ENCODE data around the gene CDH23. TPM values are rescaled to one million over a fixed set of nuclear protein-coding genes. Genes with fewer than 3 reads are reported as not detected.

The CDH23 gene
- total RNA-seq, 1 experiment from 2014 or later: 2.9 TPM

- DNase-seq (ENCODE audit: low spot score) (no peak), ATAC-seq (no peak)
- peaks cover 2% of the 10 kb centered on the region; the same call in 1 of the 2 replicates for H3K36me3 Mint-ChIP-seq
- H3K9me3 Mint-ChIP-seq: no peaks in the 10 kb centered on the region
- TF ChIP-seq KAT7 (CRISPR knock-in tag; IDR thresholded peaks at IDR 0.05; ENCODE audit: borderline replicate concordance) (no peak), ETV6 (CRISPR knock-in tag; IDR thresholded peaks at IDR 0.05) (no peak), PRRX2 (CRISPR knock-in tag; IDR thresholded peaks at IDR 0.05) (no peak), NFYB (CRISPR knock-in tag; conservative IDR thresholded peaks at IDR 0.05; ENCODE audit: low read depth) (no peak), JAZF1 (CRISPR knock-in tag; IDR thresholded peaks at IDR 0.05) (no peak), ATF2 (CRISPR knock-in tag; IDR thresholded peaks at IDR 0.05; ENCODE audit: borderline replicate concordance, low read depth) (no peak), SMAD4 (CRISPR knock-in tag; IDR thresholded peaks at IDR 0.05) (no peak)
- CTCF ChIA-PET: no interaction called here
- peaks cover 54% of the 10 kb centered on the region for H3K4me1 Mint-ChIP-seq
- POLR2A ChIA-PET: no interaction called here
- no peak overlapping the region for H3K27ac Mint-ChIP-seq
- H3K27me3 Mint-ChIP-seq (ENCODE audit: low read depth): no peaks in the 10 kb centered on the region
- H3K4me3 Mint-ChIP-seq: no peak overlapping the region
These were observed 450.7 kb downstream of the CDH23 start for GRCh38 chr10:71847418-71847817.

GRCh38 chr10:71848325-71849275, 451.9 kb downstream of the CDH23 start:
- no peaks in the 10 kb centered on the region for H3K9me3 Mint-ChIP-seq
- no peaks in the 10 kb centered on the region for H3K27me3 Mint-ChIP-seq (ENCODE audit: low read depth)
- peaks cover 45% of the 10 kb centered on the region for H3K4me1 Mint-ChIP-seq
- H3K36me3 Mint-ChIP-seq: peaks cover 2% of the 10 kb centered on the region; the same call in 1 of the 2 replicates
- ATAC-seq (no peak), DNase-seq (ENCODE audit: low spot score) (no peak)
- ChIA-PET POLR2A (interaction anchor here (0.5 kb wide), 1 partner anchor 1224 kb away, joined by 3 read pairs; no protein-coding TSS in a partner anchor), CTCF (interaction anchor here (1.8 kb wide), 1 partner anchor 48 kb away, joined by 8 read pairs; no protein-coding TSS in a partner anchor)
- H3K27ac Mint-ChIP-seq: peak overlapping the region; percentile 47
- TF ChIP-seq ZNF219 (CRISPR knock-in tag; IDR thresholded peaks at IDR 0.05; ENCODE audit: borderline replicate concordance) (no peak), IRF1 (CRISPR knock-in tag; IDR thresholded peaks at IDR 0.05) (no peak), CTCF (IDR thresholded peaks at IDR 0.05) (no peak), PRDM15 (CRISPR knock-in tag; IDR thresholded peaks at IDR 0.05) (peak; percentile 71)
- H3K4me3 Mint-ChIP-seq: peak overlapping the region; percentile 96

- H3K4me1 Mint-ChIP-seq: peaks cover 40% of the 10 kb centered on the region
- POLR2A ChIA-PET: interaction anchor here (2.4 kb wide), 1 partner anchor 9 kb away, joined by 12 read pairs; no protein-coding TSS in a partner anchor
- no peak for ATAC-seq
- peak overlapping the region; percentile 96 for H3K4me3 Mint-ChIP-seq
- H3K36me3 Mint-ChIP-seq: peaks cover 2% of the 10 kb centered on the region; the same call in 1 of the 2 replicates
- H3K9me3 Mint-ChIP-seq: no peaks in the 10 kb centered on the region
- no peak for TF ChIP-seq GRHL2 (CRISPR knock-in tag; IDR thresholded peaks at IDR 0.05; ENCODE audit: insufficient replicate concordance, severe bottlenecking)
- peak; percentile 95 for TF ChIP-seq ZNF121 (CRISPR knock-in tag; IDR thresholded peaks at IDR 0.05)
- H3K27me3 Mint-ChIP-seq (ENCODE audit: low read depth): no peaks in the 10 kb centered on the region
- no peak for DNase-seq (ENCODE audit: low spot score)
- no peak overlapping the region for H3K27ac Mint-ChIP-seq
- CTCF ChIA-PET: interaction anchor here (1.8 to 2.4 kb wide), 2 partner anchors 13 to 47 kb away, joined by 8 to 17 read pairs; no protein-coding TSS in a partner anchor
These were observed 452.8 kb downstream of the CDH23 start for GRCh38 chr10:71849461-71849908.

Measured in WTC11 (cell line).